Activated B cell treated with CpG ODN at 0.5 μM for 24 hours (primary cell): ENCODE results near the gene SPTBN5. TPM values are rescaled to one million over a fixed set of nuclear protein-coding genes. Genes with fewer than 3 reads are reported as not detected.

Experiments
- ATAC-seq: fragments of 200-7000 bp; cut with Tn5 transposase; one replicate; pipeline ENCODE4 v1.10.0; 2021; ENCODE audit warnings: low read depth, mild to moderate bottlenecking, moderate library complexity
- CTCF ChIA-PET: fragments of 350-600 bp; sonication (Branson Sonifier 250); formaldehyde crosslinking; loops from one replicate; lab custom pipeline; 2021; ENCODE audit warnings: antibody characterized with exemption; lab: Charles Lee
- POLR2A ChIA-PET: fragments of 350-600 bp; sonication (Branson Sonifier 250); formaldehyde crosslinking; loops from one replicate; lab custom pipeline; 2021; ENCODE audit warnings: antibody characterized with exemption; lab: Charles Lee
- DNase-seq: peaks from one replicate; pipeline ENCODE4 v3.0.0; 2022
- H3K27ac Mint-ChIP-seq: one replicate; pipeline ENCODE4 v1.8.0; 2020; ENCODE audit warnings: mixed read lengths
- H3K27me3 Mint-ChIP-seq: one replicate; pipeline ENCODE4 v1.8.0; 2021; ENCODE audit warnings: mixed read lengths
- H3K36me3 Mint-ChIP-seq: one replicate; pipeline ENCODE4 v1.8.0; 2021; ENCODE audit warnings: low read depth, mixed read lengths
- H3K4me1 Mint-ChIP-seq: one replicate; pipeline ENCODE4 v1.8.0; 2021; ENCODE audit warnings: mixed read lengths
- H3K4me3 Mint-ChIP-seq: one replicate; pipeline ENCODE4 v1.8.0; 2020; ENCODE audit warnings: mild to moderate bottlenecking, mixed read lengths
- H3K9me3 Mint-ChIP-seq: one replicate; pipeline ENCODE4 v1.8.0; 2020; ENCODE audit warnings: mixed read lengths
- intact Hi-C: fragments of 100-400 bp; cut with micrococcal nuclease; formaldehyde crosslinking; loops from one replicate; pipeline ENCODE4 v1.15.1; 2024
- total RNA-seq: library from RNA; stranded (reverse); gene quantifications from 2 replicates; pipeline ENCODE4 v1.2.3, GENCODE V29; 2022
- TF ChIP-seq, protein P1 (sequence below): fragments of 200-600 bp; IDR thresholded peaks from one replicate; pipeline ENCODE4 v1.8.0; 2022; ENCODE audit warnings: antibody characterized with exemption, mild to moderate bottlenecking

Gene SPTBN5
- total RNA-seq, 1 donor from 2014 or later: 1.1 TPM

- TF ChIP-seq, protein P1, sequence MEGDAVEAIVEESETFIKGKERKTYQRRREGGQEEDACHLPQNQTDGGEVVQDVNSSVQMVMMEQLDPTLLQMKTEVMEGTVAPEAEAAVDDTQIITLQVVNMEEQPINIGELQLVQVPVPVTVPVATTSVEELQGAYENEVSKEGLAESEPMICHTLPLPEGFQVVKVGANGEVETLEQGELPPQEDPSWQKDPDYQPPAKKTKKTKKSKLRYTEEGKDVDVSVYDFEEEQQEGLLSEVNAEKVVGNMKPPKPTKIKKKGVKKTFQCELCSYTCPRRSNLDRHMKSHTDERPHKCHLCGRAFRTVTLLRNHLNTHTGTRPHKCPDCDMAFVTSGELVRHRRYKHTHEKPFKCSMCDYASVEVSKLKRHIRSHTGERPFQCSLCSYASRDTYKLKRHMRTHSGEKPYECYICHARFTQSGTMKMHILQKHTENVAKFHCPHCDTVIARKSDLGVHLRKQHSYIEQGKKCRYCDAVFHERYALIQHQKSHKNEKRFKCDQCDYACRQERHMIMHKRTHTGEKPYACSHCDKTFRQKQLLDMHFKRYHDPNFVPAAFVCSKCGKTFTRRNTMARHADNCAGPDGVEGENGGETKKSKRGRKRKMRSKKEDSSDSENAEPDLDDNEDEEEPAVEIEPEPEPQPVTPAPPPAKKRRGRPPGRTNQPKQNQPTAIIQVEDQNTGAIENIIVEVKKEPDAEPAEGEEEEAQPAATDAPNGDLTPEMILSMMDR: no peak
- DNase-seq: peak; percentile 70
- Mint-ChIP-seq H3K4me3 (peak overlapping the region; percentile 65), H3K27ac (peak overlapping the region; percentile 88), H3K9me3 (no peaks in the 10 kb centered on the region), H3K4me1 (peaks cover 80% of the 10 kb centered on the region), H3K27me3 (no peaks in the 10 kb centered on the region), H3K36me3 (peaks cover 8% of the 10 kb centered on the region)
- CTCF ChIA-PET: interaction anchor here (1.0 to 3.1 kb wide), 3 partner anchors 25 to 43 kb away, joined by 3 to 10 read pairs (median 5); partner anchors contain the start of gene EHD4
- ATAC-seq: peak; percentile 95
- POLR2A ChIA-PET: interaction anchor here (0.8 to 4.8 kb wide), 6 partner anchors 8 to 155 kb away, joined by 4 to 92 read pairs (median 7); partner anchors contain the start of genes EHD4, MAPKBP1 and SPTBN5
- intact Hi-C loops: loop anchor here (1.0 to 5.0 kb wide), 5 partner anchors 34 to 155 kb away; partner anchors contain the start of genes EHD4, JMJD7, MAPKBP1 and SPTBN5
Measured at GRCh38 chr15:41928637-41929620, 35.1 kb upstream of the SPTBN5 start.

DNA sequence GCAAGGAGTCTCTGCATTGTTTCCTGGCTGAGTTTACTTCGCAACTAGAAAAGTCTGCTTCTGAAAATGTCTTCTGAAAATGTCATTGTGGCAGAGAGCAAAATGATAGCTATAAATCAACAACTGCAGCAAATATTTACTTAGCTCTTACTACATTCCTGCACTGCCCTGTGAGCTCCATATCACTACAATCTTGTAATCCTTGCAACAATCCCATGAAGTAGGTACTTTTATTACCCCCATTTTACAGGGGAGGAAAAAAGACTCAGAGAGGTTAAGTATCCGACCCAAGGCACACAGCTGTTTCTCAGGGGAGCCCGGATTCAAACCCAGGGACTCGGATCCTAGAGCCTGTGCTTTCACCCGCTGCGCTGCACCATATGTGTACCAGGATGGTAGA is 34.2 kb upstream of the SPTBN5 start:
- Mint-ChIP-seq H3K27me3 (no peaks in the 10 kb centered on the region), H3K4me3 (peak overlapping the region; percentile 61), H3K27ac (peak overlapping the region; percentile 88), H3K4me1 (peaks cover 81% of the 10 kb centered on the region), H3K36me3 (peaks cover 14% of the 10 kb centered on the region), H3K9me3 (no peaks in the 10 kb centered on the region)
- POLR2A ChIA-PET: interaction anchor here (0.6 to 4.8 kb wide), 4 partner anchors 8 to 154 kb away, joined by 3 to 92 read pairs (median 8); partner anchors contain the start of genes EHD4, MAPKBP1 and SPTBN5
- TF ChIP-seq, protein P1: no peak
- no peak for DNase-seq
- intact Hi-C loops: loop anchor here (2.0 to 5.0 kb wide), 2 partner anchors 33 to 129 kb away; partner anchors contain the start of gene SPTBN5
- ATAC-seq: no peak
- CTCF ChIA-PET: interaction anchor here (0.8 kb wide), 1 partner anchor 23 kb away, joined by 3 read pairs; no protein-coding TSS in a partner anchor

- H3K27me3 Mint-ChIP-seq: no peaks in the 10 kb centered on the region
- TF ChIP-seq, protein P1: no peak
- H3K36me3 Mint-ChIP-seq: peaks cover 18% of the 10 kb centered on the region
- ChIA-PET CTCF (interaction anchor here (0.8 kb wide), 1 partner anchor 23 kb away, joined by 3 read pairs; no protein-coding TSS in a partner anchor), POLR2A (interaction anchor here (0.6 to 4.8 kb wide), 5 partner anchors 9 to 45 kb away, joined by 3 to 92 read pairs (median 7); partner anchors contain the start of genes EHD4 and SPTBN5)
- peak overlapping the region; percentile 61 for H3K4me3 Mint-ChIP-seq
- intact Hi-C loops: loop anchor here (5.0 kb wide), 1 partner anchor 130 kb away; no protein-coding TSS in a partner anchor
- H3K9me3 Mint-ChIP-seq: peaks cover 2% of the 10 kb centered on the region
- DNase-seq (no peak), ATAC-seq (no peak)
- H3K4me1 Mint-ChIP-seq: peaks cover 81% of the 10 kb centered on the region
- H3K27ac Mint-ChIP-seq: peak overlapping the region; percentile 88
Measured at GRCh38 chr15:41927536-41927935, 33.7 kb upstream of the SPTBN5 start.

GRCh38 chr15:41926185-41927056 is 32.6 kb upstream of the SPTBN5 start:
- ChIA-PET CTCF (interaction anchor here (0.7 kb wide), 1 partner anchor 59 kb away, joined by 3 read pairs; no protein-coding TSS in a partner anchor), POLR2A (interaction anchor here (1.0 to 1.9 kb wide), 2 partner anchors 44 to 46 kb away, joined by 3 to 7 read pairs; partner anchors contain the start of gene EHD4)
- intact Hi-C loops: loop anchor here (5.0 kb wide), 1 partner anchor 131 kb away; no protein-coding TSS in a partner anchor
- peaks cover 29% of the 10 kb centered on the region for H3K36me3 Mint-ChIP-seq
- TF ChIP-seq, protein P1: no peak
- no peak for DNase-seq
- H3K4me1 Mint-ChIP-seq: peaks cover 87% of the 10 kb centered on the region
- no peak for ATAC-seq
- H3K27ac Mint-ChIP-seq: peak overlapping the region; percentile 88
- peak overlapping the region; percentile 3 for H3K4me3 Mint-ChIP-seq
- H3K9me3 Mint-ChIP-seq: peaks cover 7% of the 10 kb centered on the region
- no peaks in the 10 kb centered on the region for H3K27me3 Mint-ChIP-seq
